Stomach (tissue), 9 donors: ENCODE results near the gene ZFHX3. TPM values are rescaled to one million over a fixed set of nuclear protein-coding genes. Genes with fewer than 3 reads are reported as not detected.
A peak's percentile ranks its signal among the peaks of the same experiment; 100 is the strongest.

Experiments used
- DNase-seq, 2 donors: peaks; one replicate each; pipeline versions ENCODE4 v3.0.0 to v3.0.0-alpha.2; 2013 to 2019
- H3K27ac ChIP-seq, 5 donors: fragments of 200-600 bp in 4 of 5; sonication (generic) in 4 of 5; one replicate each; pipeline ENCODE4 v1.5.1; 2013 to 2019; ENCODE audit warnings: mild to moderate bottlenecking in 1 of 5, moderate library complexity in 1 of 5
- H3K27me3 ChIP-seq, 3 donors: fragments of 200-600 bp; sonication (generic); one replicate each; pipeline ENCODE4 v1.5.1; 2017 to 2019; ENCODE audit warnings: mixed run types in 1 of 3
- H3K36me3 ChIP-seq, 4 donors: fragments of 200-600 bp; sonication (generic); 1 replicate in 3 of 4; 2 replicates in 1 of 4; pipeline ENCODE4 v1.5.1; 2016 to 2019
- H3K4me1 ChIP-seq, 4 donors: fragments of 200-600 bp; sonication (generic); one replicate each; pipeline ENCODE4 v1.5.1; 2016 to 2019
- H3K4me3 ChIP-seq, 4 donors: fragments of 200-600 bp; sonication (generic) in 3 of 4; one replicate each; pipeline ENCODE4 v1.5.1; 2016 to 2019; ENCODE audit warnings: mild to moderate bottlenecking in 1 of 4
- H3K9me3 ChIP-seq, 4 donors: fragments of 200-600 bp; sonication (generic); one replicate each; pipeline ENCODE4 v1.5.1; 2016 to 2019
- EP300 ChIP-seq: sonication (generic); formaldehyde crosslinking; IDR thresholded peaks from one replicate; pipeline ENCODE4 v1.6.1; 2017; ENCODE audit warnings: antibody characterized with exemption
- POLR2A ChIP-seq, 4 donors: fragments of 450-650 bp; IDR thresholded peaks; one replicate each; pipeline ENCODE4 v1.6.1; 2016; ENCODE audit warnings: antibody characterized with exemption in 4 of 4, control low read depth in 2 of 4, mild to moderate bottlenecking in 1 of 4, moderate library complexity in 1 of 4
- POLR2AphosphoS5 ChIP-seq, 3 donors: sonication (generic); formaldehyde crosslinking; IDR thresholded peaks; one replicate each; pipeline ENCODE4 v1.6.1; 2016; ENCODE audit warnings: antibody characterized with exemption in 3 of 3
- WGBS, 5 donors: extraction: QIAGEN DNeasy Blood & Tissue Kit in 3 of 5; methylation state at CpG; one replicate each; pipeline versions ENCODE4 v1.1.5 to v1.1.7; 2013 to 2018; 5-methylcytosine and 5-hydroxymethylcytosine counted together
- intact Hi-C: fragments of 100-400 bp; cut with DNase I; formaldehyde crosslinking; loops from one replicate; pipeline ENCODE4 v1.15.1; 2023; ENCODE audit warnings: low total_unique reads
- polyA plus RNA-seq, 3 donors: library from polyadenylated mRNA; stranded (reverse); fragments of 200-250 nt; gene quantifications; one replicate each; pipeline ENCODE4 v1.2.3, GENCODE V29; 2013
- total RNA-seq, 5 donors: library from RNA; depleted of rRNA; stranded (reverse); fragments of >200 nt; gene quantifications; one replicate each; pipeline versions ENCODE4 v1.1.0 to v1.2.3, GENCODE V29; 2014 to 2016
- TF ChIP-seq, protein P1 (sequence below), 7 experiments: fragments of 450-650 bp in 4 of 7; fragments of 200-600 bp in 3 of 7; sonication (generic) in 3 of 7; IDR thresholded peaks; one replicate each; pipeline ENCODE4 v1.5.1; 2016 to 2019; ENCODE audit warnings: antibody characterized with exemption in 7 of 7, control low read depth in 2 of 7, mild to moderate bottlenecking in 1 of 7
- donor health status: healthy with polysubstance abuse.
- donor health status: Bipolar disorder and iron deficiency.
- donor health status: healthy.

The ZFHX3 gene
- total and polyA plus RNA-seq, 8 donors: 1.1 to 27.5 (median 11.8) TPM

DNA sequence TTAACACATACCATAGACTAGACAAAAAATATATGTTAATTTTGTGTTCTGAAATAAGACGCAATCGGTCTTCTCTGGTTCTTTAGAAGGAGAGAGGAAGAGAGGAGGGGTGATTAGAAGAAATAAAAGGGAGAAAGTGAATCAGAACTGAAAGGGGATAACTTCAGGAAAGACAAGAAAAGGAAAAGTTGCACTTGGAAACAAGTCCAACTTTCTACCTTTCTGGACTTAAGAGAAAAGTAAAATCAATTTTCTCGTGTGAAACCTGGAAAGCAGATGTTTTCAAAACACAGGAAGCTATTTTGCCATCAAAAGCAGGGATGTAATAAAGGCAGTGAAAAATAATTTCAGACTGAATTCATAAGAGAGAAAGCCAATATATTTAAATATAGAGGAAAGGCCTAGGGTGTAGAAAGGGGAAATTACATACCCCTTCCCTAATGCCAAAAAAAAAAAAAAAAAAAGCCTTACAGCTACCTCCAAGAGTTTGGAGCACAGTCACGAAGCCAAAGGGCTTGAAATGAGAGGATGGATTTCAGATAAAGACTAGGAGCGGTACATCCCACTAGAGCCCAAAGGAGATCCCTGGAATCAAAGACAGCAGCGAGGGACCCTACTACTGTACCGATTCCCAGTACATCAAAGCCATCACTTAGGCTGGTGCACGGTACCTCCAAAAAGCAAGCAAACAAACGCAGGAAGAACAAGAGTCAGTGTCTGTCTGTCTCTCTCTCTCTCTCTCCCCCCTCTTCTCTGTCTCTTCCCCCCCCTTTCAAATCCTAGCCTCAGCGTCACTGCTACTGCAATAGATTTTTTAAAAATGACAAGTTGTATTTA is 12.1 kb upstream of the ZFHX3 start:
- peaks cover 3 to 41% (median 23%) of the 10 kb centered on the region in 3 donors for H3K27me3 ChIP-seq
- H3K27ac ChIP-seq: peak overlapping the region in 4 of 5 donors; percentile 87 to 98 (median 92)
- H3K4me1 ChIP-seq: peaks cover 16 to 69% (median 41%) of the 10 kb centered on the region in 4 donors
- intact Hi-C loops: no loop called here
- no peak for TF ChIP-seq POLR2AphosphoS5 (IDR thresholded peaks at IDR 0.05)
- TF ChIP-seq POLR2A (IDR thresholded peaks at IDR 0.05): no peak
- TF ChIP-seq EP300: no peak
- TF ChIP-seq, protein P1, sequence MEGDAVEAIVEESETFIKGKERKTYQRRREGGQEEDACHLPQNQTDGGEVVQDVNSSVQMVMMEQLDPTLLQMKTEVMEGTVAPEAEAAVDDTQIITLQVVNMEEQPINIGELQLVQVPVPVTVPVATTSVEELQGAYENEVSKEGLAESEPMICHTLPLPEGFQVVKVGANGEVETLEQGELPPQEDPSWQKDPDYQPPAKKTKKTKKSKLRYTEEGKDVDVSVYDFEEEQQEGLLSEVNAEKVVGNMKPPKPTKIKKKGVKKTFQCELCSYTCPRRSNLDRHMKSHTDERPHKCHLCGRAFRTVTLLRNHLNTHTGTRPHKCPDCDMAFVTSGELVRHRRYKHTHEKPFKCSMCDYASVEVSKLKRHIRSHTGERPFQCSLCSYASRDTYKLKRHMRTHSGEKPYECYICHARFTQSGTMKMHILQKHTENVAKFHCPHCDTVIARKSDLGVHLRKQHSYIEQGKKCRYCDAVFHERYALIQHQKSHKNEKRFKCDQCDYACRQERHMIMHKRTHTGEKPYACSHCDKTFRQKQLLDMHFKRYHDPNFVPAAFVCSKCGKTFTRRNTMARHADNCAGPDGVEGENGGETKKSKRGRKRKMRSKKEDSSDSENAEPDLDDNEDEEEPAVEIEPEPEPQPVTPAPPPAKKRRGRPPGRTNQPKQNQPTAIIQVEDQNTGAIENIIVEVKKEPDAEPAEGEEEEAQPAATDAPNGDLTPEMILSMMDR (IDR thresholded peaks at IDR 0.05): no peak
- H3K36me3 ChIP-seq: no peaks in the 10 kb centered on the region
- DNase-seq: no peak
- peak overlapping the region in 2 of 4 donors; percentile 89 to 91 for H3K4me3 ChIP-seq
- 70 to 87% (median 84%) methylated on average over 10 of the region's 10 CpGs for WGBS, 5 donors
- H3K9me3 ChIP-seq: no peaks in the 10 kb centered on the region

DNA sequence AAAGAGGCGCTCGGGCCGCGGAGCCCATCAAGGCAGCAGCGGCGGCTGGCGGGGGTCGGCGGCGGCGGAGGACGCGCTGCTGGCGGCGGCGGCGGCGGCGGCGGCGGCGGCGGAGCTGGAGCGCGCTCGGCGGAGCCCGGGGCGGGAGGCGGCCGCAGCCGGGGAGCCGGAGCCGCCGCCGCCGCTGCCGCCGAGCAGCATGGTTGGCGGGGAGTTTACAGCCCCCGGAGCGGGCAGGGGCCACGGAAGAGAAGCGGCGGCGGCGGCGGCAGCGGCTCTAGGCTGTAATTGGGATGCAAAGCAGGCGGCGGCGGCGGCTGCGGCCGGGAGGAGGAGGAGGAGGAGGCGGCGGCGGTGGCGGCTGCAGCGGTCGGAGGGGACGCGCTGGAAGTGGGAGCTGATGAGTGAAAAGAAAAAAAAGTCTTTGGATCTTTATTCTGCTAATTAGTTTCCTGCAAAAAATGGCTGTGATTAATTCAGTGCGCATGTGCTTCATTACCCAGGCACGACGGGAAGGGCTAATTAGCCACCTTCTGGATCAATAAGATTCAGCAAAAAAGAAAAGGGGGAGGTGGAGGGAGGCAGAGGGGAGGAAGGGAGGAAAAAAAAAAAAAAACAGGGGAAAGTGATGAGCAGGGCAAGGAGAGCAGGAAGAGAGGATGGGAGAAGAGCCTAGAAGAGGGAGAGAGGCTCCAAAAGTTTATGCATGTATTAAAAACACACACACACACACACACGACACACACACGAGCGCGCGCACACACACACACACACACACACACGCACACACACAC is 10.9 kb upstream of the ZFHX3 start:
- intact Hi-C loops: no loop called here
- TF ChIP-seq POLR2A (IDR thresholded peaks at IDR 0.05) (no peak), POLR2AphosphoS5 (IDR thresholded peaks at IDR 0.05) (no peak), EP300 (no peak)
- TF ChIP-seq, protein P1 (IDR thresholded peaks at IDR 0.05): no peak
- DNase-seq: peak; percentile 43 to 81
- peak overlapping the region; percentile 68 to 91 (median 87) for H3K4me3 ChIP-seq
- H3K4me1 ChIP-seq: peaks cover 26 to 70% (median 41%) of the 10 kb centered on the region in 4 donors
- WGBS, 5 donors: 0 to 1% (median 0%) methylated on average over 45 to 72 of the region's 72 CpGs
- H3K27me3 ChIP-seq: peaks cover 3 to 29% (median 11%) of the 10 kb centered on the region in 3 donors
- H3K36me3 ChIP-seq: no peaks in the 10 kb centered on the region
- peak overlapping the region; percentile 84 to 98 (median 91) for H3K27ac ChIP-seq
- no peaks in the 10 kb centered on the region for H3K9me3 ChIP-seq

DNA sequence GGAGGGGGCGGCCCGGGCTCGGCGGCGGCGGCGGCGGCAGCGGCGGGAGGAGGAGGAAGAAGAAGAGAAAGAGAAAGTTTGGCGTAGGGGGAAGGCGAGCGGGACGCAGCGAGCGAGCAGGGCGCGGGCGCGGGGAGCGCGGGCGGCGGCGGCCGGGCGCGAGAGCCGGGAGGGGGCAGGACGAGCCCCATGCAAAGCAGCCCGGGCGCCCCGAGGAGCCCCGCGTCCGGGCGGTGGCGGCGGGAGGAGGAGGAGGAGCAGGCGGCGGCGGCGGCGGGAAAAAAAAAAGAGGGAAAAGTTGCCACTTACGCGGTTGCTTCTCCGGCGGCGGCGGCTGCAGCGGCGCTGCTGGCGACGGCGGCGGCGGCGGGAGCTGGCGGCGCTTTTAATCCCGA is 10.3 kb upstream of the ZFHX3 start:
- intact Hi-C loops: no loop called here
- peak in 1 of 2 donors; percentile 62 for DNase-seq

More for the DNA sequence above, 10.3 kb upstream of the ZFHX3 start:
- Histone ChIP-seq H3K9me3 (no peaks in the 10 kb centered on the region), H3K4me1 (peaks cover 30 to 70% (median 44%) of the 10 kb centered on the region in 4 donors), H3K4me3 (peak overlapping the region; percentile 68 to 91 (median 87)), H3K27me3 (peaks cover 1 to 23% (median 5%) of the 10 kb centered on the region in 3 donors), H3K36me3 (no peaks in the 10 kb centered on the region), H3K27ac (peak overlapping the region; percentile 84 to 98 (median 91))
- 0 to 1% (median 0%) methylated on average over 19 to 61 of the region's 61 CpGs for WGBS, 5 donors
- TF ChIP-seq, protein P1 (IDR thresholded peaks at IDR 0.05): no peak
- TF ChIP-seq POLR2A (IDR thresholded peaks at IDR 0.05): no peak
- no peak for TF ChIP-seq EP300
- TF ChIP-seq POLR2AphosphoS5 (IDR thresholded peaks at IDR 0.05): no peak
